ENCODE measurements around the gene PHLDA1. TPM values are rescaled to one million over a fixed set of nuclear protein-coding genes. Genes with fewer than 3 reads are reported as not detected.

The PHLDA1 gene
- total RNA-seq, 2 donors from 2014 or later: 19.9 to 33.6 TPM

GRCh38 chr12:76023069-76023690 is 8.4 kb downstream of the PHLDA1 start:
- ATAC-seq (replicated peaks in 1 of 2) (no peak), DNase-seq (no peak)
- Mint-ChIP-seq H3K27ac (no peak overlapping the region), H3K9me3 (no peaks in the 10 kb centered on the region), H3K27me3 (ENCODE audit: low read depth) (no peaks in the 10 kb centered on the region), H3K4me1 (ENCODE audit: low read depth) (peaks cover 63% of the 10 kb centered on the region), H3K4me3 (no peak overlapping the region), H3K36me3 (ENCODE audit: insufficient read depth in 2 of 2) (peaks cover 0 to under 1% of the 10 kb centered on the region in 2 donors)

GRCh38 chr12:76022506-76022905 is 9.1 kb downstream of the PHLDA1 start:
- Mint-ChIP-seq H3K36me3 (ENCODE audit: insufficient read depth in 2 of 2) (peaks cover 0 to 1% of the 10 kb centered on the region in 2 donors), H3K27me3 (ENCODE audit: low read depth) (no peaks in the 10 kb centered on the region), H3K4me3 (no peak overlapping the region), H3K9me3 (no peaks in the 10 kb centered on the region), H3K4me1 (ENCODE audit: low read depth) (peaks cover 67% of the 10 kb centered on the region), H3K27ac (no peak overlapping the region)
- DNase-seq (no peak), ATAC-seq (replicated peaks in 1 of 2) (no peak)

GRCh38 chr12:76020731-76021672 is 10.6 kb downstream of the PHLDA1 start:
- peak overlapping the region; percentile 98 for H3K27ac Mint-ChIP-seq
- DNase-seq (peak; percentile 81 to 82), ATAC-seq (replicated peaks in 1 of 2) (peak; percentile 80 to 83)
- peaks cover 70% of the 10 kb centered on the region for H3K4me1 Mint-ChIP-seq (ENCODE audit: low read depth)
- H3K4me3 Mint-ChIP-seq: peak overlapping the region; percentile 81
- peaks cover 0 to 1% of the 10 kb centered on the region in 2 donors for H3K36me3 Mint-ChIP-seq (ENCODE audit: insufficient read depth in 2 of 2)
- H3K9me3 Mint-ChIP-seq: no peaks in the 10 kb centered on the region
- H3K27me3 Mint-ChIP-seq (ENCODE audit: low read depth): no peaks in the 10 kb centered on the region

- peaks cover 70% of the 10 kb centered on the region for H3K4me1 Mint-ChIP-seq (ENCODE audit: low read depth)
- DNase-seq: peak; percentile 87 to 91
- H3K27ac Mint-ChIP-seq: peak overlapping the region; percentile 98
Measured at GRCh38 chr12:76020281-76020680, 11.3 kb downstream of the PHLDA1 start.

GRCh38 chr12:76018672-76019071 is 12.9 kb downstream of the PHLDA1 start:
- Mint-ChIP-seq H3K36me3 (ENCODE audit: insufficient read depth in 2 of 2) (peaks cover 0 to 1% of the 10 kb centered on the region in 2 donors), H3K27me3 (ENCODE audit: low read depth) (no peaks in the 10 kb centered on the region), H3K9me3 (no peaks in the 10 kb centered on the region), H3K4me1 (ENCODE audit: low read depth) (peaks cover 59% of the 10 kb centered on the region), H3K4me3 (peak overlapping the region in 1 of 2 donors; percentile 25), H3K27ac (peak overlapping the region; percentile 44)
- DNase-seq: no peak
- no peak for ATAC-seq (replicated peaks in 1 of 2)

More at GRCh38 chr12:76020281-76020680, 11.3 kb downstream of the PHLDA1 start:
- Mint-ChIP-seq H3K4me3 (peak overlapping the region; percentile 81), H3K9me3 (no peaks in the 10 kb centered on the region), H3K36me3 (ENCODE audit: insufficient read depth in 2 of 2) (peaks cover 0 to 1% of the 10 kb centered on the region in 2 donors), H3K27me3 (ENCODE audit: low read depth) (no peaks in the 10 kb centered on the region)
- peak; percentile 86 for ATAC-seq (replicated peaks in 1 of 2)

GRCh38 chr12:76018111-76018510 is 13.5 kb downstream of the PHLDA1 start:
- DNase-seq: no peak

GRCh38 chr12:76014007-76014406 is 17.6 kb downstream of the PHLDA1 start:
- ATAC-seq (replicated peaks in 1 of 2) (no peak), DNase-seq (no peak)
- Mint-ChIP-seq H3K36me3 (ENCODE audit: insufficient read depth in 2 of 2) (peaks cover 0 to 1% of the 10 kb centered on the region in 2 donors), H3K9me3 (no peaks in the 10 kb centered on the region), H3K27ac (no peak overlapping the region), H3K4me1 (ENCODE audit: low read depth) (peaks cover 28% of the 10 kb centered on the region), H3K4me3 (no peak overlapping the region), H3K27me3 (ENCODE audit: low read depth) (no peaks in the 10 kb centered on the region)

More at GRCh38 chr12:76018111-76018510, 13.5 kb downstream of the PHLDA1 start:
- Mint-ChIP-seq H3K9me3 (no peaks in the 10 kb centered on the region), H3K27ac (no peak overlapping the region), H3K4me3 (peak overlapping the region in 1 of 2 donors; percentile 17), H3K36me3 (ENCODE audit: insufficient read depth in 2 of 2) (peaks cover 0 to 1% of the 10 kb centered on the region in 2 donors), H3K27me3 (ENCODE audit: low read depth) (no peaks in the 10 kb centered on the region), H3K4me1 (ENCODE audit: low read depth) (peaks cover 59% of the 10 kb centered on the region)
- ATAC-seq (replicated peaks in 1 of 2): no peak

- ATAC-seq (replicated peaks in 1 of 2) (no peak), DNase-seq (no peak)
- Mint-ChIP-seq H3K4me1 (ENCODE audit: low read depth) (peaks cover 24% of the 10 kb centered on the region), H3K9me3 (no peaks in the 10 kb centered on the region), H3K36me3 (ENCODE audit: insufficient read depth in 2 of 2) (peaks cover 0 to 1% of the 10 kb centered on the region in 2 donors), H3K27me3 (ENCODE audit: low read depth) (no peaks in the 10 kb centered on the region), H3K4me3 (no peak overlapping the region), H3K27ac (no peak overlapping the region)
Measured at GRCh38 chr12:76013603-76014002, 18.0 kb downstream of the PHLDA1 start.

GRCh38 chr12:76012644-76013043 is 18.9 kb downstream of the PHLDA1 start:
- Mint-ChIP-seq H3K4me1 (ENCODE audit: low read depth) (peaks cover 16% of the 10 kb centered on the region), H3K9me3 (no peaks in the 10 kb centered on the region), H3K36me3 (ENCODE audit: insufficient read depth in 2 of 2) (no peaks in the 10 kb centered on the region), H3K27ac (no peak overlapping the region), H3K27me3 (ENCODE audit: low read depth) (peaks cover 6% of the 10 kb centered on the region), H3K4me3 (no peak overlapping the region)
- DNase-seq (no peak), ATAC-seq (replicated peaks in 1 of 2) (no peak)

- H3K4me3 Mint-ChIP-seq: no peak overlapping the region
- no peaks in the 10 kb centered on the region for H3K36me3 Mint-ChIP-seq (ENCODE audit: insufficient read depth in 2 of 2)
- H3K27ac Mint-ChIP-seq: no peak overlapping the region
- peaks cover 9% of the 10 kb centered on the region for H3K4me1 Mint-ChIP-seq (ENCODE audit: low read depth)
- ATAC-seq (replicated peaks in 1 of 2) (no peak), DNase-seq (no peak)
- H3K9me3 Mint-ChIP-seq: no peaks in the 10 kb centered on the region
- peaks cover 18% of the 10 kb centered on the region for H3K27me3 Mint-ChIP-seq (ENCODE audit: low read depth)
Measured at GRCh38 chr12:76010732-76011458, 20.7 kb downstream of the PHLDA1 start.

- Mint-ChIP-seq H3K4me1 (ENCODE audit: low read depth) (no peaks in the 10 kb centered on the region), H3K27ac (no peak overlapping the region), H3K27me3 (ENCODE audit: low read depth) (peaks cover 24% of the 10 kb centered on the region), H3K36me3 (ENCODE audit: insufficient read depth in 2 of 2) (peaks cover 3 to 6% of the 10 kb centered on the region in 2 donors), H3K9me3 (peaks cover 3% of the 10 kb centered on the region in 2 donors), H3K4me3 (no peak overlapping the region)
- ATAC-seq (replicated peaks in 1 of 2): no peak
- DNase-seq: no peak
Measured at GRCh38 chr12:76008428-76008827, 23.1 kb downstream of the PHLDA1 start.

- DNase-seq: no peak
- peaks cover 24% of the 10 kb centered on the region for H3K27me3 Mint-ChIP-seq (ENCODE audit: low read depth)
- no peak overlapping the region for H3K27ac Mint-ChIP-seq
- ATAC-seq (replicated peaks in 1 of 2): no peak
- H3K36me3 Mint-ChIP-seq (ENCODE audit: insufficient read depth in 2 of 2): peaks cover 3 to 6% of the 10 kb centered on the region in 2 donors
- no peak overlapping the region for H3K4me3 Mint-ChIP-seq
- H3K9me3 Mint-ChIP-seq: peaks cover 3% of the 10 kb centered on the region in 2 donors
- H3K4me1 Mint-ChIP-seq (ENCODE audit: low read depth): no peaks in the 10 kb centered on the region
Measured at GRCh38 chr12:76007640-76008039, 23.9 kb downstream of the PHLDA1 start.

All from activated T-cell treated with anti-CD3 and anti-CD28 coated beads, Interleukin-2, amount 50 U/mL, for 72 hours (primary cell).